ENCODE results near the gene RCBTB2. TPM values are rescaled to one million over a fixed set of nuclear protein-coding genes. Genes with fewer than 3 reads are reported as not detected.

The RCBTB2 gene
- total and polyA plus RNA-seq, 4 donors, result 4.1 to 9.0 (median 5.4) TPM

GRCh38 chr13:48514793-48515192 lies 18.1 kb downstream of the RCBTB2 start:
- Histone ChIP-seq H3K4me1 (ENCODE audit: control insufficient read depth in 4 of 4, insufficient read depth in 4 of 4, low read length in 3 of 4) (peaks cover 0 to 5% (median 3%) of the 10 kb centered on the region in 4 donors), H3K9ac (ENCODE audit: low read depth in 1 of 2, low read length in 2 of 2) (no peak overlapping the region), H3K27ac (ENCODE audit: low read depth in 1 of 2, low read length in 2 of 2) (no peak overlapping the region), H3K27me3 (ENCODE audit: control insufficient read depth in 4 of 4, insufficient read depth in 4 of 4, low read length in 3 of 4) (no peaks in the 10 kb centered on the region), H3K36me3 (ENCODE audit: control insufficient read depth in 4 of 4, insufficient read depth in 3 of 4, low read depth in 1 of 4, low read length in 3 of 4) (peaks cover 0 to 5% (median 2%) of the 10 kb centered on the region in 4 donors), H3K9me3 (ENCODE audit: control insufficient read depth in 4 of 4, low read length in 3 of 4) (no peaks in the 10 kb centered on the region), H3K4me3 (ENCODE audit: low read depth in 1 of 3, low read length in 3 of 3) (no peak overlapping the region)
- WGBS, result 59% methylated on average over 4 of the region's 4 CpGs
- TF ChIP-seq FOXA1 (IDR thresholded peaks at IDR 0.05), result no peak
- TF ChIP-seq ATF3 (IDR thresholded peaks at IDR 0.05), result no peak
- no peak for TF ChIP-seq NR2F2 (IDR thresholded peaks at IDR 0.05)
- peak; percentile 93 for TF ChIP-seq HNF4A (conservative IDR thresholded peaks at IDR 0.05)
- TF ChIP-seq FOXA2 (IDR thresholded peaks at IDR 0.05), result peak; percentile 28
- TF ChIP-seq EGR1 (IDR thresholded peaks at IDR 0.05; ENCODE audit: low read depth in 2 of 2), result no peak
- TF ChIP-seq JUND (IDR thresholded peaks at IDR 0.05), result no peak
- peak in 1 of 2 donors; percentile 30 for TF ChIP-seq RXRA (IDR thresholded peaks at IDR 0.05)
- peak; percentile 36 for TF ChIP-seq SP1 (IDR thresholded peaks at IDR 0.05)
- TF ChIP-seq HNF4G (IDR thresholded peaks at IDR 0.05), result peak; percentile 42
- peak; percentile 35 for TF ChIP-seq ZBTB33 (IDR thresholded peaks at IDR 0.05)
- no peak for TF ChIP-seq MAX (IDR thresholded peaks at IDR 0.05)
- DNase-seq (ENCODE audit: low spot score), result no peak

DNA sequence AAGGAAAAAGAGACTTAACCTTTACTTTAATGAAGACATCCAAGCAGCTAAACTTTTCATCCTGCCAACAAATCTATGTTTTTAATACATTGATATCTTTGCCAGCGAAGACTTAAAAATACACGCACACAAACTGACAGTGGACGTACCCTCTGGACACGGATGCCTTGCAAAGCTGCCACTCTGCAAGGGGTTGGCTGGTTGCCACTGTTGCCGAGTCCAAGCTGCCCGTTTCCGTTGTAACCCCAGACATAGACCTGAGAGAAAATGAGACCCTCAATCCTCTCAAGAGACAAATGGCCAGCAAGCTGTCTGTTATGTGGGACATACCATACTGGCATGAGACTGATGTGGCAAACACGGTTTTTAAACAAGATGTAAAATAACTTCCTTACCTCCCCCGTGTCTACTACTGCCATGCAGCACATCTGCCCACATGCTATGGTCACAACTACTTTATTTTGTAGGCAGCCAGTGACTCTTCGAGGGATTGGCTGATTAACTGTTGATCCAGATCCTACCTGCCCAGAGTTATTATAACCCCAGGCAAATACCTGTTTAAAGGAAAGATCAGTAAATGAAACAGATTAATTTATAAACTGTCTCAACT lies 21.2 kb downstream of the RCBTB2 start:
- Histone ChIP-seq H3K4me3 (ENCODE audit: low read depth in 1 of 3, low read length in 3 of 3) (no peak overlapping the region), H3K4me1 (ENCODE audit: control insufficient read depth in 4 of 4, insufficient read depth in 4 of 4, low read length in 3 of 4) (peaks cover 0 to 5% (median 3%) of the 10 kb centered on the region in 4 donors), H3K9ac (ENCODE audit: low read depth in 1 of 2, low read length in 2 of 2) (no peak overlapping the region), H3K27ac (ENCODE audit: low read depth in 1 of 2, low read length in 2 of 2) (no peak overlapping the region), H3K9me3 (ENCODE audit: control insufficient read depth in 4 of 4, low read length in 3 of 4) (no peaks in the 10 kb centered on the region), H3K27me3 (ENCODE audit: control insufficient read depth in 4 of 4, insufficient read depth in 4 of 4, low read length in 3 of 4) (no peaks in the 10 kb centered on the region), H3K36me3 (ENCODE audit: control insufficient read depth in 4 of 4, insufficient read depth in 3 of 4, low read depth in 1 of 4, low read length in 3 of 4) (peaks cover 0 to 5% (median 2%) of the 10 kb centered on the region in 4 donors)
- no peak for DNase-seq (ENCODE audit: low spot score)
- TF ChIP-seq FOXA2 (IDR thresholded peaks at IDR 0.05), result no peak
- 86% methylated on average over 10 of the region's 10 CpGs for WGBS

GRCh38 chr13:48510698-48511097 lies 22.2 kb downstream of the RCBTB2 start:
- 91% methylated on average over 5 of the region's 5 CpGs for WGBS
- no peak overlapping the region for H3K4me3 ChIP-seq (ENCODE audit: low read depth in 1 of 3, low read length in 3 of 3)

More at GRCh38 chr13:48510698-48511097, 22.2 kb downstream of the RCBTB2 start:
- Histone ChIP-seq H3K36me3 (ENCODE audit: control insufficient read depth in 4 of 4, insufficient read depth in 3 of 4, low read depth in 1 of 4, low read length in 3 of 4) (peaks cover 0 to 5% (median 2%) of the 10 kb centered on the region in 4 donors), H3K9me3 (ENCODE audit: control insufficient read depth in 4 of 4, low read length in 3 of 4) (no peaks in the 10 kb centered on the region), H3K27me3 (ENCODE audit: control insufficient read depth in 4 of 4, insufficient read depth in 4 of 4, low read length in 3 of 4) (no peaks in the 10 kb centered on the region), H3K4me1 (ENCODE audit: control insufficient read depth in 4 of 4, insufficient read depth in 4 of 4, low read length in 3 of 4) (peaks cover 0 to 5% (median 3%) of the 10 kb centered on the region in 4 donors), H3K27ac (ENCODE audit: low read depth in 1 of 2, low read length in 2 of 2) (no peak overlapping the region), H3K9ac (ENCODE audit: low read depth in 1 of 2, low read length in 2 of 2) (no peak overlapping the region)
- no peak for DNase-seq (ENCODE audit: low spot score)
- TF ChIP-seq, protein P1, sequence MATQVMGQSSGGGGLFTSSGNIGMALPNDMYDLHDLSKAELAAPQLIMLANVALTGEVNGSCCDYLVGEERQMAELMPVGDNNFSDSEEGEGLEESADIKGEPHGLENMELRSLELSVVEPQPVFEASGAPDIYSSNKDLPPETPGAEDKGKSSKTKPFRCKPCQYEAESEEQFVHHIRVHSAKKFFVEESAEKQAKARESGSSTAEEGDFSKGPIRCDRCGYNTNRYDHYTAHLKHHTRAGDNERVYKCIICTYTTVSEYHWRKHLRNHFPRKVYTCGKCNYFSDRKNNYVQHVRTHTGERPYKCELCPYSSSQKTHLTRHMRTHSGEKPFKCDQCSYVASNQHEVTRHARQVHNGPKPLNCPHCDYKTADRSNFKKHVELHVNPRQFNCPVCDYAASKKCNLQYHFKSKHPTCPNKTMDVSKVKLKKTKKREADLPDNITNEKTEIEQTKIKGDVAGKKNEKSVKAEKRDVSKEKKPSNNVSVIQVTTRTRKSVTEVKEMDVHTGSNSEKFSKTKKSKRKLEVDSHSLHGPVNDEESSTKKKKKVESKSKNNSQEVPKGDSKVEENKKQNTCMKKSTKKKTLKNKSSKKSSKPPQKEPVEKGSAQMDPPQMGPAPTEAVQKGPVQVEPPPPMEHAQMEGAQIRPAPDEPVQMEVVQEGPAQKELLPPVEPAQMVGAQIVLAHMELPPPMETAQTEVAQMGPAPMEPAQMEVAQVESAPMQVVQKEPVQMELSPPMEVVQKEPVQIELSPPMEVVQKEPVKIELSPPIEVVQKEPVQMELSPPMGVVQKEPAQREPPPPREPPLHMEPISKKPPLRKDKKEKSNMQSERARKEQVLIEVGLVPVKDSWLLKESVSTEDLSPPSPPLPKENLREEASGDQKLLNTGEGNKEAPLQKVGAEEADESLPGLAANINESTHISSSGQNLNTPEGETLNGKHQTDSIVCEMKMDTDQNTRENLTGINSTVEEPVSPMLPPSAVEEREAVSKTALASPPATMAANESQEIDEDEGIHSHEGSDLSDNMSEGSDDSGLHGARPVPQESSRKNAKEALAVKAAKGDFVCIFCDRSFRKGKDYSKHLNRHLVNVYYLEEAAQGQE (IDR thresholded peaks at IDR 0.05), result no peak
- TF ChIP-seq FOXA2 (IDR thresholded peaks at IDR 0.05) (no peak), ZBTB33 (IDR thresholded peaks at IDR 0.05) (no peak), HNF4G (IDR thresholded peaks at IDR 0.05) (no peak), JUND (IDR thresholded peaks at IDR 0.05) (no peak), YY1 (IDR thresholded peaks at IDR 0.05) (no peak), SP1 (IDR thresholded peaks at IDR 0.05) (no peak)
